Activated CD4-positive, alpha-beta T cell treated with anti-CD3 and anti-CD28 coated beads for 48 hours (primary cell): ENCODE data around the gene BHLHA9.
"Not testable (repeated sequence)": the region's sequence is repeated elsewhere in the genome, so short reads cannot be mapped to it uniquely, and the experiment has no call there.

Experiments used
- DNase-seq: peaks from one replicate; pipeline ENCODE4 v3.0.0-alpha.2; 2020

The BHLHA9 gene

GRCh38 chr17:1302761-1303160, 32.5 kb downstream of the BHLHA9 start:
- DNase-seq: no peak

DNA sequence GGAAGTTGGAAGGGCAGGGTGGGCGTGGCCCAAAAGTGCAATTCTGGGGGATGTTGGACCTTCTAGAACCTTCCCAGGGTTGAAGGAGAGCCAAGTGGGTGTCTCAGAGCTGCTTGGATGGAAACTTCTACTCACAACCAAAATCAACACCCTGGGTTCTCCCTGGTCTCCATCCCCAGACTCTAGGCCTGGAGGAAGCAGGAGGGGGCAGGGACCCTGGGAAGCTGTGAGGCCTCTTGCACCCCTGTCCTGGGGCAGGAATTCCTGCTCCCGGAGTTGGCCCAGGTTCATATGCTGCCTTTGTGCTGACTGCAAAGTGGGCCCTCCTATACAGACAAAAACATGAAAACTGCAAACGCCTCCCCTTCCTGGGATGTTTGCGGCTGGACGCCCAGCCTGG, 34.3 kb downstream of the BHLHA9 start:
- no peak for DNase-seq

GRCh38 chr17:1304962-1305563, 34.8 kb downstream of the BHLHA9 start:
- DNase-seq: no peak

GRCh38 chr17:1307829-1308228, 37.6 kb downstream of the BHLHA9 start:
- not testable (repeated sequence) for DNase-seq

DNA sequence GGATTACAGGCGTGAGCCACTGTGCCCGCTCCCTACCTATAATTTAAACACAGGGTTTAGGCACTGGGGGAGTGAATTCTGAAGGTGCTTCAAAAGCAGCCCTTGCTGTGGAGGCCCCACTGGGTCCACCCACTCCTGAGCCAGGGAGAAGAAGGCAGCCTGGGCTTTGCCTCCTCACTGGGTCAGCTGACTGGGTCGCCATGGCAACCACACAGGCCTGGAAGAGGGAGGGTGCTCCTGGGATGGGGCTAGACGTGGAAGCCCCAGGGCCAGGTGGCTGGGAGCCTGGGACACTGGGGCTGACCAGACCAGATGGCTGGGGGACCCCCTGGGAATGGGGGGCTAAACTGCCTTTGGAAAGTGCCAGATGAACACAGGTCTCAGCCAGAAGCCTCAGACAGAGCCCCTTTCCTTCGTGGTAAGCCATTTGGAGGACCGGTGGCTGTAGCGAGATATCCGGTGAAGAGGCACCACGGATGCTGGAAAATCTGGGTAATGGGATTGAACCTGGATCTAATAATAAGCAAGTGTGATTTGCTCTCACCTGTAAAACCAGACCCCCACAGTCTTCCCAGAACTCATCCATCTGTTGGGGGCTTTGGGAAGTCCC, 42.1 kb downstream of the BHLHA9 start:
- peak; percentile 47 for DNase-seq

- DNase-seq: no peak
Measured at GRCh38 chr17:1313270-1314005, 43.2 kb downstream of the BHLHA9 start.

DNA sequence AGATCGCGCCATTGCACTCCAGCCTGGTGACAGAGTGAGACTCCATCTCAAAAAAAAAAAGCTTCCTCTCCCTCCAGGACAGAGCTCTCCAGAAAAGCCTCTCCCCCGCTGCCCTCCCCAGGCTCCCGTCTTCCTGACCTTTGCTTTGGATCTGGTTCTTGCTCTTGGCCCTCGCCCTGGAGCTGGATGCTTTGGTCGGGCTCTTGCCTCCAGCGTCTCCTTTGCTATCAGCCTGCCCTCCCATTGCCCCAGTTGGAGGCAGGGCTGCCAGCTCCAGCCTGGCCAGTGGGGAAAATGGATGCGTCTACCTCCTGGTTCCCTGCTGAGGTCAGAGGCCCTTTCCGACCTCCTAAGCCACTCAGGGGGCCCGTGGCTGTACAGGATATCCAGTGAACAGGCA, 45.2 kb downstream of the BHLHA9 start:
- no peak for DNase-seq

DNA sequence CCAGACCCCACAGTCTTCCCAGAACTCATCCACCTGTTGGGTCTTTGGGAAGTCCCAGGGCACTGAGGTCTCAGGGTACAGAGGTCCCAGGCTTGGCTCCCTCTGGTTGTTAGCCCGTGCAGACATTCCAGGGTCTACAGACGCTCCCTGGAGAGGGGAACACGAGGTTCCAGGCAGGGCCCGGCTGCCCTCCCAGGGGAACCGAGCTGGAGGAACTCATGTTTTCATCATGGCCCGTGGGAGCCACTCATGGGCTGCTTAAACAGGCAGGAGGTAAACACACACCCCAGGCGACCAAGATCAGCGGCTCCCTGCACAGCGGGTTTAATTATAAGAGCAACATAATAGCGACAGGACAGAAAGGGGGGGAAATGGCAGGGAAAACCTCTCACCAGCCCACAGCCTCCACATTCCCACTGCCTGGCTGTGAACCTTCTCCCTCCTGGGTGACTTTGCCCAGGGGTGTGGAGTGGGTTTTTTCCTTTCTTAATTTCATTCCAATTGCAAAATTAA, 45.7 kb downstream of the BHLHA9 start:
- DNase-seq: no peak
